ENCODE data around the gene AOC2.

DNA sequence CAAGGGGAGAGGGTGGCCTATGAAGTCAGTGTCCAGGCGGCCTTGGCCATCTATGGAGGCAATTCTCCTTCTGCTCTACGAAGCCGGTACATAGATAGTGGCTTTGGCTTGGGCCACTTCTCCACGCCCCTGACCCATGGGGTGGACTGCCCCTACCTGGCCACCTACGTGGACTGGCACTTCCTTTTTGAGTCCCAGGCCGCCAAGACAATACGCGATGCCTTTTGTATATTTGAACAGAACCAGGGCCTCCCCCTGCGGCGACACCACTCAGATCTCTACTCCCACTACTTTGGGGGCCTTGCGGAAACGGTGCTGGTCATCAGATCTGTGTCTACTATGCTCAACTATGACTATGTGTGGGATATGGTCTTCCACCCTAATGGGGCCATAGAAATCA is 24.0 kb downstream of the AOC2 start:
- TF ChIP-seq POLR2AphosphoS5 (IDR thresholded peaks at IDR 0.05; ENCODE audit: borderline replicate concordance, low read depth, low read length) = no peak
- no peak for TF ChIP-seq EZH2 (IDR thresholded peaks at IDR 0.05)

Measured in SK-N-MC (cell line).